Mucosa of descending colon (tissue), 3 donors: ENCODE data around the gene SPATS2. TPM values are rescaled to one million over a fixed set of nuclear protein-coding genes. Genes with fewer than 3 reads are reported as not detected.
A peak's percentile ranks its signal among the peaks of the same experiment; 100 is the strongest.

Source experiments
- ATAC-seq: fragments of 200-7000 bp; cut with Tn5 transposase; one replicate; pipeline ENCODE4 v1.9.1; 2020; ENCODE audit warnings: mild to moderate bottlenecking, moderate library complexity
- DNase-seq, 3 donors: peaks; one replicate each; pipeline ENCODE4 v3.0.0-alpha.2; 2020
- H3K36me3 ChIP-seq: fragments of 200-600 bp; one replicate; pipeline ENCODE4 v1.8.0; 2021; ENCODE audit warnings: low read depth, mild to moderate bottlenecking
- H3K4me1 ChIP-seq: fragments of 200-600 bp; one replicate; pipeline ENCODE4 v1.8.0; 2021; ENCODE audit warnings: low read depth, mild to moderate bottlenecking
- H3K4me3 ChIP-seq: fragments of 200-600 bp; one replicate; pipeline ENCODE4 v1.8.0; 2021; ENCODE audit warnings: mild to moderate bottlenecking
- H3K9me3 ChIP-seq: fragments of 200-600 bp; one replicate; pipeline ENCODE4 v1.8.0; 2021; ENCODE audit warnings: mild to moderate bottlenecking
- CTCF ChIP-seq: fragments of 200-600 bp; IDR thresholded peaks from one replicate; pipeline ENCODE4 v1.8.0; 2022; ENCODE audit warnings: antibody characterized with exemption, mild to moderate bottlenecking
- intact Hi-C, 2 donors: fragments of 100-400 bp; cut with DNase I in 1 of 2; cut with micrococcal nuclease in 1 of 2; formaldehyde crosslinking; loops; one replicate each; pipeline versions ENCODE4 v1.11.0 to v1.11.1; 2022; cut with DNase I, micrococcal nuclease
- total RNA-seq, 3 donors: library from RNA; stranded (reverse); fragmentation: NEBNext Ultra II Directional in 2 of 3; extraction: Animal tissue kit (Norgen Biotek cat#: 25700) in 2 of 3; gene quantifications; one replicate each; pipeline versions ENCODE4 v1.2.1 to v1.2.4, GENCODE V29; 2021 to 2023
- donor health status: DM: no; HTN: no; CAD: no; lungs with moderate emphysema.
- donor health status: DM: no; HTN: no; CAD: no.
- donor health status: DM: no; HTN: yes; CAD: no.

SPATS2 gene
- total RNA-seq, 3 donors from 2014 or later: 15.0 to 19.8 (median 18.3) TPM

- H3K4me1 ChIP-seq: peaks cover 13% of the 10 kb centered on the region
- intact Hi-C loops: no loop called here
- DNase-seq (no peak), ATAC-seq (no peak)
- H3K4me3 ChIP-seq: no peak overlapping the region
- no peaks in the 10 kb centered on the region for H3K9me3 ChIP-seq
- no peaks in the 10 kb centered on the region for H3K36me3 ChIP-seq
- TF ChIP-seq CTCF: no peak
These were observed 170.0 kb downstream of the SPATS2 start for GRCh38 chr12:49537231-49537751.

GRCh38 chr12:49537752-49538509 is 170.7 kb downstream of the SPATS2 start:
- no peaks in the 10 kb centered on the region for H3K9me3 ChIP-seq
- H3K36me3 ChIP-seq: no peaks in the 10 kb centered on the region
- intact Hi-C loops: no loop called here
- H3K4me3 ChIP-seq: no peak overlapping the region
- ATAC-seq: peak; percentile 9
- no peak for TF ChIP-seq CTCF
- peaks cover 13% of the 10 kb centered on the region for H3K4me1 ChIP-seq
- DNase-seq: no peak

- H3K4me3 ChIP-seq: no peak within 1 kb of the TSS
- DNase-seq (peak; percentile 87 to 91 (median 90)), ATAC-seq (peak; percentile 88)
- intact Hi-C loops: no loop called here
- peaks cover 13% of the 10 kb centered on the region for H3K4me1 ChIP-seq
- no peaks in the 10 kb centered on the region for H3K9me3 ChIP-seq
- TF ChIP-seq CTCF: no peak
- H3K36me3 ChIP-seq: no peaks in the 10 kb centered on the region
These were observed 171.5 kb downstream of the SPATS2 start, which contains the start of gene KCNH3 for GRCh38 chr12:49538510-49539403. TSS of gene KCNH3 (plus strand) at chr12:49539030. CDS start at chr12:49539417, 387 bp downstream.

GRCh38 chr12:49539406-49540228 is 172.4 kb downstream of the SPATS2 start:
- H3K4me1 ChIP-seq: peaks cover 13% of the 10 kb centered on the region
- DNase-seq (no peak), ATAC-seq (no peak)
- H3K9me3 ChIP-seq: no peaks in the 10 kb centered on the region
- intact Hi-C loops: no loop called here
- H3K4me3 ChIP-seq: no peak overlapping the region
- no peaks in the 10 kb centered on the region for H3K36me3 ChIP-seq
- no peak for TF ChIP-seq CTCF
